ENCODE measurements around the gene MPV17L. TPM values are rescaled to one million over a fixed set of nuclear protein-coding genes. Genes with fewer than 3 reads are reported as not detected.
A peak's percentile ranks its signal among the peaks of the same experiment; 100 is the strongest.
"Not testable (repeated sequence)": the region's sequence is repeated elsewhere in the genome, so short reads cannot be mapped to it uniquely, and the experiment has no call there.

Gene MPV17L
- total RNA-seq, result 10 to 100 TPM in 2 of 4 donors, 1 to 10 TPM in 2; 5.6 to 30.3 (median 16.1) TPM
- 1 to 10 TPM; 5.6 to 9.2 (median 6.3) TPM for polyA plus RNA-seq
- long read RNA-seq, donor 1, result 0 reads
- long read RNA-seq, donor 2, full-length matches to known transcripts, result 12 of 15 reads
- long read RNA-seq, donor 2, partial matches to known transcripts, result 0 of 15 reads
- long read RNA-seq, donor 2, other reads (novel, unspliced or antisense), result 3 of 15 reads

DNA sequence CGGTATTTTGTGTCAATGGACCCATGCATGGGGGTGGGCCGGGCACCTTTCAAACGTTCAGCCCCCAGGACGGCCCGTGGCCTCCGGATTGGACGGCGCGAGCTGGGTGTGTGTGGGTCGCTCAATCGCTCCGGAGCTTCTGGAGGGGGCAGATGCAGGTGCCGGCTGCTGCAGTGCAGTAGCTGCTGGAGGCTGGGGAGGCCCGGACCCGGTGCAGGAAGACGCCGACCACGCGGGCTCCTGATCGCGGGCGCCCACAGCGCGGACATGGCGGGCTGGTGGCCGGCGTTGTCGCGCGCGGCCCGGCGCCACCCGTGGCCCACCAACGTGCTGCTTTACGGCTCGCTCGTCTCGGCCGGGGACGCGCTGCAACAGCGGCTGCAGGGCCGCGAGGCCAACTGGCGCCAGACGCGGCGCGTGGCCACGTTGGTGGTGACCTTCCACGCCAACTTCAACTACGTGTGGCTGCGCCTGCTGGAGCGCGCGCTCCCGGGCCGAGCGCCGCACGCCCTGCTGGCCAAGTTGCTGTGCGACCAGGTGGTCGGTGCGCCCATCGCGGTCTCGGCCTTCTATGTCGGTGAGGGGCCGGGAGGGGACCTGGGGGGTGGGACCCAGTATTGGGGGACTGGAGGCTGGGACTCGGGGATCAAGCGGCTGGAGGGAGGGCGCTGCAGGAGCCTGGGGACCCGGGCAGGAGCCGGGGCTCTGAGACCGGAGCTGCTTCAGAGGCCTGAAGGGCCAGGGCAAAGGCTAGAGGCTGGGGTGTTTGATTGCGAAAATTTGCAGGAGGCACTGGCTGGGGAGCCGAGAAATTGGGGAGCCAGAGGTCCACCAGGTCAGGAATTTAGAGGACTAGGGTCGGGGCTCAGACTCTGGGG is at the start of gene MPV17L:
MPV17L (plus strand) TSS at position 124 of the 878 bp plus-strand sequence; CDS start at position 268, 144 bp downstream.
- peak within 1 kb of the TSS; percentile 67 for H3K4me3 ChIP-seq
- H3K36me3 ChIP-seq (ENCODE audit: insufficient read depth in 1 of 2, low read depth in 1 of 2), result peaks cover 0 to 14% of the 10 kb centered on the region in 2 donors
- intact Hi-C loops (cut with DNase I); H3K9me3 ChIP-seq; H3K27me3 ChIP-seq (ENCODE audit: insufficient read depth in 3 of 3, low read length in 2 of 3): not testable (repeated sequence)
- DNase-seq, result peak; percentile 73 to 91
- peaks cover 11% of the 10 kb centered on the region for H3K4me1 ChIP-seq
- H3K27ac ChIP-seq, result peak within 1 kb of the TSS; percentile 80
- WGBS, 3 donors, result 2 to 4% (median 4%) methylated on average over 52 to 79 of the region's 79 CpGs
- peak; percentile 87 to 93 (median 91) for ATAC-seq

GRCh38 chr16:15348721-15349120 is 46.8 kb upstream of the MPV17L start:
- H3K27ac ChIP-seq; H3K9me3 ChIP-seq; DNase-seq; intact Hi-C loops (cut with DNase I); H3K27me3 ChIP-seq (ENCODE audit: insufficient read depth in 3 of 3, low read length in 2 of 3); H3K36me3 ChIP-seq (ENCODE audit: insufficient read depth in 1 of 2, low read depth in 1 of 2); H3K4me3 ChIP-seq; H3K4me1 ChIP-seq: not testable (repeated sequence)
- WGBS, 3 donors, result no CpG with 5 or more reads among the region's 7 CpGs
- peak in 1 of 4 donors; percentile 24 for ATAC-seq

DNA sequence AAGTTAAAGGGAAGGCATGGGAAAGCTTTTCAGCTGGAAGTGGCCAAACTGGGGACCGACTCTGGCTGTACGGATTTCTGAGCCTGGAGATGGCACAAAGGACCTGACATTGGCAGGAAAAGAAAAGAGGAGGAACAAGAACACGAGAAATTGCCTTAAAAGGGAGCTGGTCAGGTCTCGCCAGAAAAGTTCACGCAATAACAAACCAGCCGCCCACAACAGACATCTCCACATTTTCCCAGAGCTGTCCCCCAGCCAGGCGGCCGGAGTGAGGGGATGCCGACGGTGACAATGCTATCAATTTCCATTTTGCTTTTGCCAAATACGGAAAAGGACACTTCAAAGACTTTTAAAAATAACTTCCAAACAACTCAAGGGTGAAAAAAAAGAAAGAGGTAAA is 44.3 kb upstream of the MPV17L start:
- ATAC-seq; H3K27me3 ChIP-seq (ENCODE audit: insufficient read depth in 3 of 3, low read length in 2 of 3); H3K27ac ChIP-seq; H3K4me1 ChIP-seq; H3K9me3 ChIP-seq; intact Hi-C loops (cut with DNase I); H3K4me3 ChIP-seq; H3K36me3 ChIP-seq (ENCODE audit: insufficient read depth in 1 of 2, low read depth in 1 of 2): not testable (repeated sequence)
- DNase-seq, result peak in 1 of 2 donors; percentile 10
- no CpG with 5 or more reads among the region's 11 CpGs for WGBS, 3 donors

GRCh38 chr16:15351745-15352144 is 43.8 kb upstream of the MPV17L start:
- H3K27me3 ChIP-seq (ENCODE audit: insufficient read depth in 3 of 3, low read length in 2 of 3); H3K4me1 ChIP-seq; H3K27ac ChIP-seq; H3K4me3 ChIP-seq; intact Hi-C loops (cut with DNase I); H3K9me3 ChIP-seq; H3K36me3 ChIP-seq (ENCODE audit: insufficient read depth in 1 of 2, low read depth in 1 of 2); DNase-seq: not testable (repeated sequence)
- no CpG with 5 or more reads among the region's 5 CpGs for whole genome bisulfite sequencing, 3 donors
- ATAC-seq, result peak in 1 of 4 donors; percentile 17

- H3K9me3 ChIP-seq; H3K27me3 ChIP-seq (ENCODE audit: insufficient read depth in 3 of 3, low read length in 2 of 3); H3K4me3 ChIP-seq; H3K4me1 ChIP-seq; H3K36me3 ChIP-seq (ENCODE audit: insufficient read depth in 1 of 2, low read depth in 1 of 2); H3K27ac ChIP-seq; DNase-seq; intact Hi-C loops (cut with DNase I): not testable (repeated sequence)
- ATAC-seq, result peak; percentile 60 to 86 (median 81)
- WGBS, 3 donors, result 20 to 41% (median 33%) methylated on average over 1 of the region's 3 CpGs
Measured at GRCh38 chr16:15352852-15353251, 42.7 kb upstream of the MPV17L start.

DNA sequence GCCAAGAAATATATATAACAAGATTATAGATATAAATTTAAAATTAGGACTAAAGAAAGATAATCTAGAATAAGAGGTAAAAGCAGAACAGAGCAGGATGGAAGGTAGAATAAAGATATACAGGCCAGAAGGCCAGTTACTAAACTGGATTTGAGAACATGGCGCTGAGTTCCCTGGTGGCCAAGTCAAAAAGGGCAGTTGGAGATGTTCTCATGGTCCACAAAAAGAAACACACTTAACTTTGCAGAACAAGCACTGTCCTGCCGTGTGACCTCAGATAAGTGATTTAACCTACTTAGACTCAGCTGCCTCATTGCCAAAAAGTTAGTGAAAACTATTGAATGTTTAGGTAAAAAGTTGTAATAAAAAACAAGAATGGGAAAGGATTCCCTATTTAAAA is 40.7 kb upstream of the MPV17L start:
- intact Hi-C loops (cut with DNase I); H3K4me1 ChIP-seq; H3K27ac ChIP-seq; H3K9me3 ChIP-seq; H3K4me3 ChIP-seq; DNase-seq; ATAC-seq; H3K27me3 ChIP-seq (ENCODE audit: insufficient read depth in 3 of 3, low read length in 2 of 3); H3K36me3 ChIP-seq (ENCODE audit: insufficient read depth in 1 of 2, low read depth in 1 of 2): not testable (repeated sequence)
- no CpG with 5 or more reads among the region's 2 CpGs for WGBS, 3 donors

- H3K4me1 ChIP-seq; H3K27me3 ChIP-seq (ENCODE audit: insufficient read depth in 3 of 3, low read length in 2 of 3); H3K36me3 ChIP-seq (ENCODE audit: insufficient read depth in 1 of 2, low read depth in 1 of 2); ATAC-seq; DNase-seq; H3K4me3 ChIP-seq; H3K9me3 ChIP-seq; intact Hi-C loops (cut with DNase I); H3K27ac ChIP-seq: not testable (repeated sequence)
- 66 to 84% methylated on average over 3 of the region's 7 CpGs; no CpG with 5 or more reads in 1 of the 3 donors for WGBS, 3 donors
Measured at GRCh38 chr16:15357495-15357894, 38.1 kb upstream of the MPV17L start.

- WGBS, 3 donors, result 89% methylated on average over 3 of the region's 4 CpGs; no CpG with 5 or more reads in 2 of the 3 donors
- H3K27me3 ChIP-seq (ENCODE audit: insufficient read depth in 3 of 3, low read length in 2 of 3); ATAC-seq; H3K4me1 ChIP-seq; H3K27ac ChIP-seq; H3K4me3 ChIP-seq; DNase-seq; intact Hi-C loops (cut with DNase I); H3K9me3 ChIP-seq; H3K36me3 ChIP-seq (ENCODE audit: insufficient read depth in 1 of 2, low read depth in 1 of 2): not testable (repeated sequence)
Measured at GRCh38 chr16:15378194-15378593, 17.4 kb upstream of the MPV17L start, which contains the start of gene NPIPA5. NPIPA5 (minus strand) TSS chr16:15378294; CDS start chr16:15378294, 0 bp downstream.

GRCh38 chr16:15382810-15383209 is 12.7 kb upstream of the MPV17L start:
- ATAC-seq; DNase-seq; H3K4me3 ChIP-seq; H3K36me3 ChIP-seq (ENCODE audit: insufficient read depth in 1 of 2, low read depth in 1 of 2); H3K27me3 ChIP-seq (ENCODE audit: insufficient read depth in 3 of 3, low read length in 2 of 3); intact Hi-C loops (cut with DNase I); H3K4me1 ChIP-seq; H3K9me3 ChIP-seq: not testable (repeated sequence)
- H3K27ac ChIP-seq, result peak overlapping the region; percentile 46
- WGBS, 3 donors, result 55 to 60% (median 60%) methylated on average over 3 of the region's 3 CpGs

DNA sequence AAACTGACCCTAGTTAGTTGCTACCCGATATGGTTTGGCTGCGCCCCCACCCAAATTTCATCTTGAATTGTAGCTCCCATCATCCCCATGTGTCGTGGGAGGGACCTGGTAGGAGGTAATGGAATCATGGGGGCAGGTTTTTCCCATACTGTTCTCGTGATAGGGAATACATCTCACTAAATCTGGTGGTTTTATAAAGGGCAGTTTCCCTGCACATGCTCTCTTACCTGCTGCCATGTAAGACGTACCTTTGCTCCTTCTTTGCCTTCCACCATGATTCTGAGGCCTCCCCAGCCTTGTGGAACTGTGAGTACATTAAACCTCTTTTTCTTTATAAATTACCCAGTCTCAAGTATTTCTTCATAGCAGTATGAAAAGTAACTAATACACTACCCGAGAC is 7.5 kb upstream of the MPV17L start:
- not testable (repeated sequence) for ATAC-seq, DNase-seq
- 77 to 85% (median 81%) methylated on average over 6 of the region's 6 CpGs for WGBS, 3 donors

GRCh38 chr16:15389916-15390315 is 5.6 kb upstream of the MPV17L start:
- DNase-seq; H3K27ac ChIP-seq; H3K36me3 ChIP-seq (ENCODE audit: insufficient read depth in 1 of 2, low read depth in 1 of 2); intact Hi-C loops (cut with DNase I); ATAC-seq; H3K4me3 ChIP-seq; H3K4me1 ChIP-seq; H3K27me3 ChIP-seq (ENCODE audit: insufficient read depth in 3 of 3, low read length in 2 of 3); H3K9me3 ChIP-seq: not testable (repeated sequence)
- WGBS, 3 donors, result 76 to 80% (median 79%) methylated on average over 5 of the region's 5 CpGs

More for the DNA sequence above, 7.5 kb upstream of the MPV17L start:
- H3K36me3 ChIP-seq (ENCODE audit: insufficient read depth in 1 of 2, low read depth in 1 of 2); H3K4me1 ChIP-seq; H3K4me3 ChIP-seq; H3K27ac ChIP-seq; H3K27me3 ChIP-seq (ENCODE audit: insufficient read depth in 3 of 3, low read length in 2 of 3); intact Hi-C loops (cut with DNase I); H3K9me3 ChIP-seq: not testable (repeated sequence)
